ENCODE results near the gene C1orf115. TPM values are rescaled to one million over a fixed set of nuclear protein-coding genes. Genes with fewer than 3 reads are reported as not detected.

Gene C1orf115
- total and polyA plus RNA-seq, 9 of the 15 experiments (the other 6 are each of a cell fraction or from before 2014, with no cell fraction given) = not detected

DNA sequence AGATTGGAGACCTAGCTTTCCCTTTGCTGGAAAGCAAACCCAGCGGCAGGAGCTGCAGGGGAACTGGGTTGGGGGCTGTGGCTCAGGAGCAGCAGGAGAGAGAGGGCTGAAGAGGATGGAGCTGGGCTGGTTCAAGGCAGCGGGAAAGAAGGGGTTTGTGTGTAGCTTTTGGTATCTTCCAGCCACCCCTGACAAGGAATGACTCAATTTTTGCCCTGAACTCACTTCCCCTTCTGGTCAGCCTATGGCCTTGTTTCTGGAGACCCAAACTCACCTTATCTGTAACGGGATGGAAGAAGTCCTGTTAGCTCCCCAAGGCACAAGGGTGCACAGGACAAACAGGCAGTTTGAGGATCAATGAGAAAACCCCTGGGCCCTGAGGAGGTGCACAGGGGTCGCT, 13.1 kb downstream of the C1orf115 start (continued):
- TF ChIP-seq, protein P1, sequence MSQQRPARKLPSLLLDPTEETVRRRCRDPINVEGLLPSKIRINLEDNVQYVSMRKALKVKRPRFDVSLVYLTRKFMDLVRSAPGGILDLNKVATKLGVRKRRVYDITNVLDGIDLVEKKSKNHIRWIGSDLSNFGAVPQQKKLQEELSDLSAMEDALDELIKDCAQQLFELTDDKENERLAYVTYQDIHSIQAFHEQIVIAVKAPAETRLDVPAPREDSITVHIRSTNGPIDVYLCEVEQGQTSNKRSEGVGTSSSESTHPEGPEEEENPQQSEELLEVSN (IDR thresholded peaks at IDR 0.05; ENCODE audit: borderline replicate concordance in 1 of 2, extremely low read depth in 1 of 2, insufficient read depth in 1 of 2, insufficient read length in 1 of 2, low read depth in 1 of 2, low read length in 1 of 2, poor library complexity in 1 of 2, severe bottlenecking in 1 of 2) = no peak
- TF ChIP-seq ARID2 (IDR thresholded peaks at IDR 0.05) = no peak

- ChIA-PET CTCF (ENCODE audit: low intra/inter-chr PET ratio) (no interaction called here), POLR2A (no interaction called here)
- no TSS peak for BruUV-seq (replicated peaks)
- Histone ChIP-seq H2AFZ (ENCODE audit: low read depth, low read length) (no peak overlapping the region), H4K20me1 (replicated peaks; ENCODE audit: control insufficient read depth, insufficient read depth, low read length) (no peaks in the 10 kb centered on the region), H3K79me2 (ENCODE audit: control insufficient read depth, insufficient read depth, low read length) (no peaks in the 10 kb centered on the region), H3K4me3 (no peak overlapping the region), H3K4me1 (replicated peaks in 1 of 2; ENCODE audit: control insufficient read depth in 2 of 2, insufficient read depth in 2 of 2, low read length in 2 of 2) (no peaks in the 10 kb centered on the region), H3K27ac (ENCODE audit: extremely low read depth, low read depth, low read length) (no peak overlapping the region), H3K36me3 (ENCODE audit: control insufficient read depth, insufficient read depth, low read length) (no peaks in the 10 kb centered on the region), H3K9me3 (replicated peaks; ENCODE audit: control insufficient read depth, insufficient read depth, low read depth, low read length) (no peaks in the 10 kb centered on the region), H3K27me3 (ENCODE audit: control insufficient read depth in 2 of 2, insufficient read depth in 2 of 2, low read length in 2 of 2) (peaks cover 4 to 28% of the 10 kb centered on the region in 2 experiments; a peak in 3 of 5 replicates), H3K4me2 (ENCODE audit: insufficient read depth, low read length) (no peak overlapping the region), H3K9me1 (ENCODE audit: control insufficient read depth, insufficient read depth, low read length) (no peaks in the 10 kb centered on the region), H3K9ac (ENCODE audit: insufficient read depth in 1 of 2, low read depth in 2 of 2, low read length in 2 of 2) (no peak overlapping the region)
- under 1% methylated on average over 7 of the region's 7 CpGs for WGBS (ENCODE audit: insufficient coverage, low coverage, missing lambda C conversion rate)
- in situ Hi-C loops (cut with MboI) = no loop called here
- intact Hi-C loops (cut with micrococcal nuclease) = no loop called here
- no peak for DNase-seq (ENCODE audit: extremely low read depth in 1 of 4, low spot score in 3 of 4)
- FAIRE-seq = no peak
- no peak for ATAC-seq
- TF ChIP-seq ARID2 (IDR thresholded peaks at IDR 0.05) = no peak
Measured at GRCh38 chr1:220705782-220706181, 15.6 kb downstream of the C1orf115 start.

GRCh38 chr1:220706480-220706879, 16.3 kb downstream of the C1orf115 start:
- Histone ChIP-seq H2AFZ (ENCODE audit: low read depth, low read length) (no peak overlapping the region), H3K9me1 (ENCODE audit: control insufficient read depth, insufficient read depth, low read length) (no peaks in the 10 kb centered on the region), H4K20me1 (replicated peaks; ENCODE audit: control insufficient read depth, insufficient read depth, low read length) (no peaks in the 10 kb centered on the region), H3K4me1 (replicated peaks in 1 of 2; ENCODE audit: control insufficient read depth in 2 of 2, insufficient read depth in 2 of 2, low read length in 2 of 2) (no peaks in the 10 kb centered on the region), H3K4me2 (ENCODE audit: insufficient read depth, low read length) (no peak overlapping the region), H3K79me2 (ENCODE audit: control insufficient read depth, insufficient read depth, low read length) (no peaks in the 10 kb centered on the region), H3K9me3 (replicated peaks; ENCODE audit: control insufficient read depth, insufficient read depth, low read depth, low read length) (no peaks in the 10 kb centered on the region), H3K9ac (ENCODE audit: insufficient read depth in 1 of 2, low read depth in 2 of 2, low read length in 2 of 2) (no peak overlapping the region), H3K27me3 (ENCODE audit: control insufficient read depth in 2 of 2, insufficient read depth in 2 of 2, low read length in 2 of 2) (peaks cover 4 to 23% of the 10 kb centered on the region in 2 experiments; a peak in 4 of 5 replicates), H3K27ac (ENCODE audit: extremely low read depth, low read depth, low read length) (no peak overlapping the region), H3K36me3 (ENCODE audit: control insufficient read depth, insufficient read depth, low read length) (no peaks in the 10 kb centered on the region), H3K4me3 (no peak overlapping the region)
- intact Hi-C loops (cut with micrococcal nuclease) (no loop called here), in situ Hi-C loops (cut with MboI) (no loop called here)
- WGBS (ENCODE audit: insufficient coverage, low coverage, missing lambda C conversion rate) = 3% methylated on average over 9 of the region's 9 CpGs
- CTCF ChIA-PET (ENCODE audit: low intra/inter-chr PET ratio) = no interaction called here
- no TSS peak for BruUV-seq (replicated peaks)
- ATAC-seq = no peak
- no peak for FAIRE-seq
- POLR2A ChIA-PET = interaction anchor here (0.7 kb wide), 1 partner anchor 27 kb away, joined by 3 read pairs; no protein-coding TSS in a partner anchor
- DNase-seq (ENCODE audit: extremely low read depth in 1 of 4, low spot score in 3 of 4) = no peak
- TF ChIP-seq FOXA3 (CRISPR knock-in tag; conservative IDR thresholded peaks at IDR 0.05 in 1 of 2, IDR thresholded peaks at IDR 0.05 in 1 of 2) (no peak), KLF1 (tag; IDR thresholded peaks at IDR 0.05) (no peak), FOXM1 (IDR thresholded peaks at IDR 0.05; ENCODE audit: low read depth) (no peak), FOXM1 (CRISPR knock-in tag; IDR thresholded peaks at IDR 0.05; ENCODE audit: low read depth) (no peak), FIP1L1 (IDR thresholded peaks at IDR 0.05; ENCODE audit: low read depth, low read length, poor library complexity, severe bottlenecking) (no peak), ZNF263 (CRISPR knock-in tag; IDR thresholded peaks at IDR 0.05; ENCODE audit: borderline replicate concordance) (no peak), DPF2 (IDR thresholded peaks at IDR 0.05) (no peak), ZNF224 (CRISPR knock-in tag; IDR thresholded peaks at IDR 0.05) (no peak), MEF2A (IDR thresholded peaks at IDR 0.05; ENCODE audit: control insufficient read depth, low read depth, low read length) (no peak)
- TF ChIP-seq, protein P2, sequence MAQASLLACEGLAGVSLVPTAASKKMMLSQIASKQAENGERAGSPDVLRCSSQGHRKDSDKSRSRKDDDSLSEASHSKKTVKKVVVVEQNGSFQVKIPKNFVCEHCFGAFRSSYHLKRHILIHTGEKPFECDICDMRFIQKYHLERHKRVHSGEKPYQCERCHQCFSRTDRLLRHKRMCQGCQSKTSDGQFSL (CRISPR knock-in tag; IDR thresholded peaks at IDR 0.05) = no peak
- TF ChIP-seq, protein P2 (tag; IDR thresholded peaks at IDR 0.05) = no peak
